Trophoblast cell (in vitro differentiated cells and primary cell): ENCODE data around the gene CRYBG2.
"Not testable (repeated sequence)": the region's sequence is repeated elsewhere in the genome, so short reads cannot be mapped to it uniquely, and the experiment has no call there.

Source experiments
- DNase-seq, 2 donors: peaks; one replicate each; pipeline ENCODE4 v3.0.0-alpha.2; 2016
- H2AFZ ChIP-seq: 2 replicates; pipeline ENCODE4 v1.6.1; 2013; ENCODE audit warnings: low read length, moderate library complexity, mild to moderate bottlenecking; ENCODE audit not compliant: insufficient read depth, poor library complexity
- H2AK5ac ChIP-seq: 2 replicates; pipeline ENCODE4 v1.6.1; 2013; ENCODE audit warnings: mild to moderate bottlenecking, low read length
- H2BK120ac ChIP-seq: 2 replicates; pipeline ENCODE4 v1.6.1; 2013; ENCODE audit warnings: low read length, mild to moderate bottlenecking, moderate library complexity; ENCODE audit not compliant: insufficient read depth, poor library complexity
- H2BK12ac ChIP-seq: 2 replicates; pipeline ENCODE4 v1.6.1; 2013; ENCODE audit warnings: mild to moderate bottlenecking, low read length, moderate library complexity
- H2BK5ac ChIP-seq: 2 replicates; pipeline ENCODE4 v1.6.1; 2013; ENCODE audit warnings: low read length, low read depth, moderate library complexity, mild to moderate bottlenecking; ENCODE audit not compliant: poor library complexity
- H3K14ac ChIP-seq: 2 replicates; pipeline ENCODE4 v1.6.1; 2013; ENCODE audit warnings: mild to moderate bottlenecking, low read length
- H3K18ac ChIP-seq: 2 replicates; pipeline ENCODE4 v1.6.1; 2013; ENCODE audit warnings: mild to moderate bottlenecking, low read length
- H3K23ac ChIP-seq: 2 replicates; pipeline ENCODE4 v1.6.1; 2013; ENCODE audit warnings: low read length
- H3K27ac ChIP-seq: 2 replicates; pipeline ENCODE4 v1.5.1; 2013; ENCODE audit warnings: low read depth, mild to moderate bottlenecking, inconsistent platforms, low read length, moderate library complexity
- H3K27me3 ChIP-seq: 2 replicates; pipeline ENCODE4 v1.6.1; 2013; ENCODE audit warnings: inconsistent platforms, mild to moderate bottlenecking, low read length, moderate library complexity; ENCODE audit not compliant: insufficient read depth
- H3K36me3 ChIP-seq, 2 experiments: 1 replicate in 1 of 2; 2 replicates in 1 of 2; pipeline ENCODE4 v1.6.1; 2013; ENCODE audit warnings: low read length in 2 of 2, mild to moderate bottlenecking in 2 of 2, moderate library complexity in 1 of 2; ENCODE audit not compliant: insufficient read depth in 2 of 2, control insufficient read depth in 1 of 2
- H3K4ac ChIP-seq: 2 replicates; pipeline ENCODE4 v1.6.1; 2013; ENCODE audit warnings: low read depth, mild to moderate bottlenecking, low read length, moderate library complexity
- H3K4me1 ChIP-seq, 2 experiments: 1 replicate in 1 of 2; 2 replicates in 1 of 2; pipeline ENCODE4 v1.6.1; 2013; ENCODE audit warnings: low read length in 2 of 2, mild to moderate bottlenecking in 2 of 2, moderate library complexity in 1 of 2; ENCODE audit not compliant: insufficient read depth in 2 of 2, control insufficient read depth in 1 of 2
- H3K4me2 ChIP-seq: 2 replicates; pipeline ENCODE4 v1.6.1; 2013; ENCODE audit warnings: inconsistent platforms, mild to moderate bottlenecking, low read length, moderate library complexity
- H3K4me3 ChIP-seq: 2 replicates; pipeline ENCODE4 v1.5.1; 2013; ENCODE audit warnings: mild to moderate bottlenecking, low read depth, low read length, inconsistent platforms
- H3K79me1 ChIP-seq: one replicate; pipeline ENCODE4 v1.6.1; 2013; ENCODE audit warnings: low read length
- H3K79me2 ChIP-seq: 2 replicates; pipeline ENCODE4 v1.6.1; 2013; ENCODE audit warnings: low read length, mild to moderate bottlenecking; ENCODE audit not compliant: control insufficient read depth, insufficient read depth, poor library complexity
- H3K9ac ChIP-seq: 2 replicates; pipeline ENCODE4 v1.6.1; 2013; ENCODE audit warnings: mild to moderate bottlenecking, low read length
- H3K9me3 ChIP-seq: 2 replicates; pipeline ENCODE4 v1.6.1; 2013; ENCODE audit warnings: low read depth, mild to moderate bottlenecking, control low read depth, inconsistent platforms, low read length; ENCODE audit not compliant: insufficient read depth
- H4K12ac ChIP-seq: 2 replicates; pipeline ENCODE4 v1.6.1; 2013; ENCODE audit warnings: low read depth, mild to moderate bottlenecking, low read length, moderate library complexity
- H4K8ac ChIP-seq: 2 replicates; pipeline ENCODE4 v1.6.1; 2013; ENCODE audit warnings: low read depth, mild to moderate bottlenecking, low read length, moderate library complexity
- H4K91ac ChIP-seq: one replicate; pipeline ENCODE4 v1.6.1; 2013; ENCODE audit warnings: low read depth, mild to moderate bottlenecking, low read length, moderate library complexity
- WGBS: extraction: QIAGEN DNeasy Blood & Tissue Kit; methylation state at CpG from one replicate; pipeline ENCODE4 v1.1.7; 2013; ENCODE audit warnings: missing lambda C conversion rate; ENCODE audit not compliant: insufficient read length, insufficient coverage; ENCODE audit errors: extremely low coverage; 5-methylcytosine and 5-hydroxymethylcytosine counted together

The CRYBG2 gene

GRCh38 chr1:26292735-26293134 is 61.2 kb downstream of the CRYBG2 start:
- not testable (repeated sequence) for H3K9ac ChIP-seq, H3K18ac ChIP-seq, H3K79me1 ChIP-seq, H2BK12ac ChIP-seq, H3K23ac ChIP-seq, H4K12ac ChIP-seq, H2AFZ ChIP-seq, H3K4me3 ChIP-seq, H3K4ac ChIP-seq, H3K27ac ChIP-seq, H3K27me3 ChIP-seq, H4K91ac ChIP-seq, DNase-seq, H3K14ac ChIP-seq, H3K36me3 ChIP-seq, H3K4me2 ChIP-seq, H2BK5ac ChIP-seq, H2AK5ac ChIP-seq, H3K79me2 ChIP-seq, H4K8ac ChIP-seq, H2BK120ac ChIP-seq, H3K9me3 ChIP-seq
- no CpG with 5 or more reads among the region's 5 CpGs for WGBS
- H3K4me1 ChIP-seq = peaks cover 4 to 17% of the 10 kb centered on the region in 2 experiments

- Histone ChIP-seq H3K9ac (no peak overlapping the region), H3K36me3 (peaks cover 0 to 1% of the 10 kb centered on the region in 2 experiments), H3K4me1 (peaks cover 4 to 12% of the 10 kb centered on the region in 2 experiments), H2BK12ac (no peak overlapping the region), H3K27ac (no peak overlapping the region), H2BK120ac (no peak overlapping the region), H3K79me2 (no peaks in the 10 kb centered on the region), H3K4me2 (no peak overlapping the region), H2AK5ac (no peak overlapping the region), H3K4me3 (no peak overlapping the region), H3K79me1 (no peaks in the 10 kb centered on the region), H2AFZ (no peak overlapping the region), H3K23ac (no peak overlapping the region), H4K91ac (no peak overlapping the region), H4K8ac (no peak overlapping the region), H4K12ac (no peak overlapping the region), H2BK5ac (no peak overlapping the region), H3K9me3 (no peaks in the 10 kb centered on the region), H3K4ac (no peak overlapping the region), H3K14ac (no peak overlapping the region), H3K18ac (no peak overlapping the region), H3K27me3 (no peaks in the 10 kb centered on the region)
- WGBS = no CpG with 5 or more reads among the region's 4 CpGs
- DNase-seq = no peak
Measured at GRCh38 chr1:26291939-26292338, 62.0 kb downstream of the CRYBG2 start.

GRCh38 chr1:26291433-26291832 is 62.5 kb downstream of the CRYBG2 start:
- no peak overlapping the region for H4K12ac ChIP-seq
- no peak overlapping the region for H2AK5ac ChIP-seq
- DNase-seq = no peak
- no peak overlapping the region for H2AFZ ChIP-seq
- H3K4me3 ChIP-seq = no peak overlapping the region
- no peak overlapping the region for H4K8ac ChIP-seq
- H3K4ac ChIP-seq = no peak overlapping the region
- H3K23ac ChIP-seq = no peak overlapping the region
- H3K79me1 ChIP-seq = no peaks in the 10 kb centered on the region
- H3K18ac ChIP-seq = no peak overlapping the region
- H2BK5ac ChIP-seq = no peak overlapping the region
- no CpG with 5 or more reads among the region's 3 CpGs for WGBS
- H3K4me2 ChIP-seq = no peak overlapping the region
- H3K14ac ChIP-seq = no peak overlapping the region
- H3K79me2 ChIP-seq = no peaks in the 10 kb centered on the region
- no peak overlapping the region for H2BK120ac ChIP-seq
- no peak overlapping the region for H4K91ac ChIP-seq
- H3K4me1 ChIP-seq = peaks cover 4 to 12% of the 10 kb centered on the region in 2 experiments
- H3K9ac ChIP-seq = no peak overlapping the region
- H3K36me3 ChIP-seq = no peaks in the 10 kb centered on the region
- no peak overlapping the region for H3K27ac ChIP-seq
- no peaks in the 10 kb centered on the region for H3K27me3 ChIP-seq
- H3K9me3 ChIP-seq = no peaks in the 10 kb centered on the region
- H2BK12ac ChIP-seq = no peak overlapping the region

- Histone ChIP-seq H2AK5ac (no peak overlapping the region), H3K36me3 (no peaks in the 10 kb centered on the region), H3K4ac (no peak overlapping the region), H3K14ac (peak overlapping the region; percentile 28), H3K4me1 (peaks cover 4 to 12% of the 10 kb centered on the region in 2 experiments), H3K27ac (no peak overlapping the region), H3K79me1 (no peaks in the 10 kb centered on the region), H2AFZ (no peak overlapping the region), H3K9me3 (no peaks in the 10 kb centered on the region), H4K8ac (no peak overlapping the region), H4K91ac (no peak overlapping the region), H3K23ac (no peak overlapping the region), H4K12ac (no peak overlapping the region), H3K79me2 (no peaks in the 10 kb centered on the region), H3K27me3 (no peaks in the 10 kb centered on the region), H3K18ac (no peak overlapping the region), H2BK12ac (no peak overlapping the region), H3K4me2 (no peak overlapping the region), H3K9ac (no peak overlapping the region), H2BK120ac (no peak overlapping the region), H3K4me3 (no peak overlapping the region), H2BK5ac (no peak overlapping the region)
- no CpG with 5 or more reads among the region's 11 CpGs for WGBS
- no peak for DNase-seq
Measured at GRCh38 chr1:26290882-26291261, 63.1 kb downstream of the CRYBG2 start.
